HepG2 (cell line): ENCODE results near the gene PAFAH1B1. TPM values are rescaled to one million over a fixed set of nuclear protein-coding genes. Genes with fewer than 3 reads are reported as not detected.

Experiments
- CHD4 ChIP-seq: fragments of 200-600 bp; sonication (generic); IDR thresholded peaks from 2 replicates; pipeline ENCODE4 v1.7.0; 2017; ENCODE audit warnings: mild to moderate bottlenecking, low read length, borderline replicate concordance
- DRAP1 ChIP-seq: IDR thresholded peaks from 2 replicates; pipeline ENCODE4 v1.6.1; 2016; ENCODE audit warnings: missing genetic modification reagents, missing compliant biosample characterization
- E2F5 ChIP-seq: sonication (generic); formaldehyde crosslinking; conservative IDR thresholded peaks from 2 replicates; pipeline ENCODE4 v1.4.0; 2020; ENCODE audit warnings: missing genetic modification reagents
- KDM5B ChIP-seq: sonication (generic); formaldehyde crosslinking; IDR thresholded peaks from 2 replicates; pipeline ENCODE4 v1.4.0; 2020; ENCODE audit warnings: missing genetic modification reagents, mild to moderate bottlenecking, borderline replicate concordance
- POGK ChIP-seq: sonication (generic); formaldehyde crosslinking; conservative IDR thresholded peaks from 2 replicates; pipeline ENCODE4 v1.8.0; 2022; ENCODE audit warnings: mild to moderate bottlenecking, moderate library complexity, missing genetic modification reagents
- WIZ ChIP-seq: sonication (generic); formaldehyde crosslinking; IDR thresholded peaks from 2 replicates; pipeline ENCODE4 v1.5.1; 2020; ENCODE audit warnings: mild to moderate bottlenecking, missing genetic modification reagents
- ZNF44 ChIP-seq: sonication (generic); formaldehyde crosslinking; IDR thresholded peaks from 2 replicates; pipeline ENCODE4 v1.5.1; 2020; ENCODE audit warnings: mild to moderate bottlenecking, missing genetic modification reagents
- ZNF557 ChIP-seq: sonication (generic); formaldehyde crosslinking; IDR thresholded peaks from 2 replicates; pipeline ENCODE4 v1.4.0; 2020; ENCODE audit warnings: missing genetic modification reagents
- ZNF709 ChIP-seq: sonication (generic); formaldehyde crosslinking; IDR thresholded peaks from 2 replicates; pipeline ENCODE4 v1.5.0; 2020; ENCODE audit warnings: mild to moderate bottlenecking, missing genetic modification reagents
- ZNF75D ChIP-seq: sonication (generic); formaldehyde crosslinking; IDR thresholded peaks from 2 replicates; pipeline ENCODE4 v1.8.1; 2023; ENCODE audit warnings: missing genetic modification reagents, mild to moderate bottlenecking, borderline replicate concordance
- ZNF776 ChIP-seq: sonication (generic); formaldehyde crosslinking; IDR thresholded peaks from 2 replicates; pipeline ENCODE4 v1.4.0; 2020; ENCODE audit warnings: mild to moderate bottlenecking, missing genetic modification reagents
- polyA plus RNA-seq, 8 experiments: library from polyadenylated mRNA; depleted of rRNA in 3 of 8; stranded (reverse) in 7 of 8; unstranded in 1 of 8; fragments of >200 nt; fragmentation: Illumina TruSeq in 4 of 8; extraction: Trizol in 4 of 8; gene quantifications; 2 replicates each; pipeline versions ENCODE4 v1.2.1 to v1.2.3, GENCODE V29; 2011 to 2016; ENCODE audit warnings: low read depth in 4 of 8, missing spikeins in 1 of 8, mixed read lengths in 1 of 8; ENCODE audit not compliant: insufficient read depth in 1 of 8
- total RNA-seq, 5 experiments: library from RNA; depleted of rRNA; stranded (reverse); fragments of >200 nt; fragmentation: Illumina TruSeq; extraction: Trizol; gene quantifications; 2 replicates each; pipeline ENCODE4 v1.2.3, GENCODE V29; 2016; ENCODE audit warnings: low read depth in 1 of 5
- TF ChIP-seq, protein P1 (sequence below): sonication (generic); formaldehyde crosslinking; IDR thresholded peaks from 2 replicates; pipeline ENCODE4 v1.4.0; 2020; ENCODE audit warnings: missing genetic modification reagents
- TF ChIP-seq, protein P2 (sequence below): IDR thresholded peaks from 2 replicates; pipeline ENCODE4 v1.6.1; 2018; ENCODE audit warnings: missing genetic modification reagents
- TF ChIP-seq, protein P3 (sequence below): sonication (generic); formaldehyde crosslinking; IDR thresholded peaks from 2 replicates; pipeline ENCODE4 v1.5.0; 2020; ENCODE audit warnings: mild to moderate bottlenecking, missing genetic modification reagents, borderline replicate concordance

The PAFAH1B1 gene
- total and polyA plus RNA-seq, 2 of the 13 experiments (the other 11 are each of a cell fraction or from before 2014, with no cell fraction given): 46.0 to 64.9 TPM

DNA sequence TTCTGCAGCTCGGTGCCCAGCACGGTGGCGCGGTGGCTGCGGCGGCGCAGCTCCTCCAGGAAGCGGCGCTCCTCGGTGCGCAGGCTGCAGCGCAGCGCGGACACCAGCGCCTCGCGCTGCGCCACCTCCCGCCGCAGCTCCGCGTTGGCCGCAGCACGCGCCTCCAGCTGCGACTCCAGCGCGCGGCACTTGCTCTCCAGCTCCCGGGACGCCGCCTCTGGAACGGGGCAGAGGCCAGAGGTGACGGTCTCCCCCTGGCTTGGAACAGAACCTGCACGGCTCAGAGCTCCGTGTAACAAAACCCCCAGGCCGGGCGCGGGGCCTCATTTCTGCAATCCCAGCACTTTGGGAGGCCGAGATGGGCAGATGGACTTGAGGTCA is 131.3 kb downstream of the PAFAH1B1 start (continued):
- TF ChIP-seq, protein P1, sequence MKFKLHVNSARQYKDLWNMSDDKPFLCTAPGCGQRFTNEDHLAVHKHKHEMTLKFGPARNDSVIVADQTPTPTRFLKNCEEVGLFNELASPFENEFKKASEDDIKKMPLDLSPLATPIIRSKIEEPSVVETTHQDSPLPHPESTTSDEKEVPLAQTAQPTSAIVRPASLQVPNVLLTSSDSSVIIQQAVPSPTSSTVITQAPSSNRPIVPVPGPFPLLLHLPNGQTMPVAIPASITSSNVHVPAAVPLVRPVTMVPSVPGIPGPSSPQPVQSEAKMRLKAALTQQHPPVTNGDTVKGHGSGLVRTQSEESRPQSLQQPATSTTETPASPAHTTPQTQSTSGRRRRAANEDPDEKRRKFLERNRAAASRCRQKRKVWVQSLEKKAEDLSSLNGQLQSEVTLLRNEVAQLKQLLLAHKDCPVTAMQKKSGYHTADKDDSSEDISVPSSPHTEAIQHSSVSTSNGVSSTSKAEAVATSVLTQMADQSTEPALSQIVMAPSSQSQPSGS (CRISPR knock-in tag): no peak
- TF ChIP-seq KDM5B (peak; percentile 22; the same call in 1 of the 2 replicates), ZNF557 (CRISPR knock-in tag) (peak; percentile 61; the same call in 1 of the 2 replicates), CHD4 (no peak), DRAP1 (CRISPR knock-in tag) (no peak), WIZ (CRISPR knock-in tag) (no peak), POGK (0 out of 2 replicates have a peak, but pooled peaks have one; percentile 57), ZNF44 (CRISPR knock-in tag) (no peak), E2F5 (no peak), ZNF75D (CRISPR knock-in tag) (no peak), ZNF709 (no peak), ZNF776 (no peak; the same call in 1 of the 2 replicates)
- TF ChIP-seq, protein P2, sequence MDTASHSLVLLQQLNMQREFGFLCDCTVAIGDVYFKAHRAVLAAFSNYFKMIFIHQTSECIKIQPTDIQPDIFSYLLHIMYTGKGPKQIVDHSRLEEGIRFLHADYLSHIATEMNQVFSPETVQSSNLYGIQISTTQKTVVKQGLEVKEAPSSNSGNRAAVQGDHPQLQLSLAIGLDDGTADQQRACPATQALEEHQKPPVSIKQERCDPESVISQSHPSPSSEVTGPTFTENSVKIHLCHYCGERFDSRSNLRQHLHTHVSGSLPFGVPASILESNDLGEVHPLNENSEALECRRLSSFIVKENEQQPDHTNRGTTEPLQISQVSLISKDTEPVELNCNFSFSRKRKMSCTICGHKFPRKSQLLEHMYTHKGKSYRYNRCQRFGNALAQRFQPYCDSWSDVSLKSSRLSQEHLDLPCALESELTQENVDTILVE (CRISPR knock-in tag): no peak
- TF ChIP-seq, protein P3, sequence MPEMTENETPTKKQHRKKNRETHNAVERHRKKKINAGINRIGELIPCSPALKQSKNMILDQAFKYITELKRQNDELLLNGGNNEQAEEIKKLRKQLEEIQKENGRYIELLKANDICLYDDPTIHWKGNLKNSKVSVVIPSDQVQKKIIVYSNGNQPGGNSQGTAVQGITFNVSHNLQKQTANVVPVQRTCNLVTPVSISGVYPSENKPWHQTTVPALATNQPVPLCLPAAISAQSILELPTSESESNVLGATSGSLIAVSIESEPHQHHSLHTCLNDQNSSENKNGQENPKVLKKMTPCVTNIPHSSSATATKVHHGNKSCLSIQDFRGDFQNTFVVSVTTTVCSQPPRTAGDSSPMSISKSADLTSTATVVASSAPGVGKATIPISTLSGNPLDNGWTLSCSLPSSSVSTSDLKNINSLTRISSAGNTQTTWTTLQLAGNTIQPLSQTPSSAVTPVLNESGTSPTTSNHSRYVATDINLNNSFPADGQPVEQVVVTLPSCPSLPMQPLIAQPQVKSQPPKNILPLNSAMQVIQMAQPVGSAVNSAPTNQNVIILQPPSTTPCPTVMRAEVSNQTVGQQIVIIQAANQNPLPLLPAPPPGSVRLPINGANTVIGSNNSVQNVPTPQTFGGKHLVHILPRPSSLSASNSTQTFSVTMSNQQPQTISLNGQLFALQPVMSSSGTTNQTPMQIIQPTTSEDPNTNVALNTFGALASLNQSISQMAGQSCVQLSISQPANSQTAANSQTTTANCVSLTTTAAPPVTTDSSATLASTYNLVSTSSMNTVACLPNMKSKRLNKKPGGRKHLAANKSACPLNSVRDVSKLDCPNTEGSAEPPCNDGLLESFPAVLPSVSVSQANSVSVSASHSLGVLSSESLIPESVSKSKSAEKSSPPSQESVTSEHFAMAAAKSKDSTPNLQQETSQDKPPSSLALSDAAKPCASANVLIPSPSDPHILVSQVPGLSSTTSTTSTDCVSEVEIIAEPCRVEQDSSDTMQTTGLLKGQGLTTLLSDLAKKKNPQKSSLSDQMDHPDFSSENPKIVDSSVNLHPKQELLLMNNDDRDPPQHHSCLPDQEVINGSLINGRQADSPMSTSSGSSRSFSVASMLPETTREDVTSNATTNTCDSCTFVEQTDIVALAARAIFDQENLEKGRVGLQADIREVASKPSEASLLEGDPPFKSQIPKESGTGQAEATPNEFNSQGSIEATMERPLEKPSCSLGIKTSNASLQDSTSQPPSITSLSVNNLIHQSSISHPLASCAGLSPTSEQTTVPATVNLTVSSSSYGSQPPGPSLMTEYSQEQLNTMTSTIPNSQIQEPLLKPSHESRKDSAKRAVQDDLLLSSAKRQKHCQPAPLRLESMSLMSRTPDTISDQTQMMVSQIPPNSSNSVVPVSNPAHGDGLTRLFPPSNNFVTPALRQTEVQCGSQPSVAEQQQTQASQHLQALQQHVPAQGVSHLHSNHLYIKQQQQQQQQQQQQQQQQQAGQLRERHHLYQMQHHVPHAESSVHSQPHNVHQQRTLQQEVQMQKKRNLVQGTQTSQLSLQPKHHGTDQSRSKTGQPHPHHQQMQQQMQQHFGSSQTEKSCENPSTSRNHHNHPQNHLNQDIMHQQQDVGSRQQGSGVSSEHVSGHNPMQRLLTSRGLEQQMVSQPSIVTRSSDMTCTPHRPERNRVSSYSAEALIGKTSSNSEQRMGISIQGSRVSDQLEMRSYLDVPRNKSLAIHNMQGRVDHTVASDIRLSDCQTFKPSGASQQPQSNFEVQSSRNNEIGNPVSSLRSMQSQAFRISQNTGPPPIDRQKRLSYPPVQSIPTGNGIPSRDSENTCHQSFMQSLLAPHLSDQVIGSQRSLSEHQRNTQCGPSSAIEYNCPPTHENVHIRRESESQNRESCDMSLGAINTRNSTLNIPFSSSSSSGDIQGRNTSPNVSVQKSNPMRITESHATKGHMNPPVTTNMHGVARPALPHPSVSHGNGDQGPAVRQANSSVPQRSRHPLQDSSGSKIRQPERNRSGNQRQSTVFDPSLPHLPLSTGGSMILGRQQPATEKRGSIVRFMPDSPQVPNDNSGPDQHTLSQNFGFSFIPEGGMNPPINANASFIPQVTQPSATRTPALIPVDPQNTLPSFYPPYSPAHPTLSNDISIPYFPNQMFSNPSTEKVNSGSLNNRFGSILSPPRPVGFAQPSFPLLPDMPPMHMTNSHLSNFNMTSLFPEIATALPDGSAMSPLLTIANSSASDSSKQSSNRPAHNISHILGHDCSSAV (CRISPR knock-in tag): no peak
